Measurements from ENCODE around the gene FAM3B. TPM values are rescaled to one million over a fixed set of nuclear protein-coding genes. Genes with fewer than 3 reads are reported as not detected.
A peak's percentile ranks its signal among the peaks of the same experiment; 100 is the strongest.

The FAM3B gene
- total RNA-seq, 2 donors from 2014 or later = 1.5 to 11.8 TPM

- Histone ChIP-seq H3K4me3 (no peak overlapping the region), H3K27ac (no peak overlapping the region), H3K4me1 (ENCODE audit: control insufficient read depth in 1 of 2, low read depth in 2 of 2) (peaks cover 3 to 13% of the 10 kb centered on the region in 2 donors), H3K27me3 (replicated peaks; ENCODE audit: insufficient read depth) (no peaks in the 10 kb centered on the region), H3K36me3 (no peaks in the 10 kb centered on the region), H3K9me3 (no peaks in the 10 kb centered on the region)
- TF ChIP-seq CTCF (IDR thresholded peaks at IDR 0.05) = no peak
- DNase-seq (ENCODE audit: low spot score) (no peak), ATAC-seq (ENCODE audit: insufficient number of reproducible peaks, low FRiP score, low read depth) (no peak)
Observed at GRCh38 chr21:41367945-41368734, 51.5 kb downstream of the FAM3B start.

DNA sequence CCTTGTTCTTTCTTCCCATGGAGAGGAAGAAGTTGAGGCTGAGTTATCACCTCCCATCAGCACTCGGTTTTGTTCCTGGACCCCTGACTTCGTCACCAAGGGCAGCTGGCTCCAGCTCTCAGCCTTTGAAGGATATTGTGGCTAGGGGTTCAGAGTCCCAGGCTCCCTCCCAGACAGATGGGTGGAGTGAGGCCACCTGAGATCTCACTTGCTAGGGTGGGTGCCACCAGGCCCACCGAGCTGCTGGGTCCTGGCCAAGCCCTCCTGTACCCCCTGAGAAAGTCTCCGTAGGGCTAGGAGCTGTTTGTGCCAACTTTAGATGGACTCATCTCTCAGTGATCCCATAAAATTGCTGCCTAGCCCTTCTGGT is 52.1 kb downstream of the FAM3B start:
- Histone ChIP-seq H3K36me3 (no peaks in the 10 kb centered on the region), H3K27ac (no peak overlapping the region), H3K9me3 (no peaks in the 10 kb centered on the region), H3K4me1 (ENCODE audit: control insufficient read depth in 1 of 2, low read depth in 2 of 2) (peaks cover 3 to 13% of the 10 kb centered on the region in 2 donors), H3K27me3 (replicated peaks; ENCODE audit: insufficient read depth) (no peaks in the 10 kb centered on the region), H3K4me3 (peak overlapping the region; percentile 73)
- ATAC-seq (ENCODE audit: insufficient number of reproducible peaks, low FRiP score, low read depth) = no peak
- DNase-seq (ENCODE audit: low spot score) = no peak
- TF ChIP-seq CTCF (IDR thresholded peaks at IDR 0.05) = no peak

GRCh38 chr21:41369105-41369919 is 52.7 kb downstream of the FAM3B start:
- TF ChIP-seq CTCF (IDR thresholded peaks at IDR 0.05) = no peak
- no peak overlapping the region for H3K27ac ChIP-seq
- DNase-seq (ENCODE audit: low spot score) = no peak

GRCh38 chr21:41369920-41370839 is 53.6 kb downstream of the FAM3B start:
- Histone ChIP-seq H3K4me1 (ENCODE audit: control insufficient read depth in 1 of 2, low read depth in 2 of 2) (peaks cover 3 to 13% of the 10 kb centered on the region in 2 donors), H3K36me3 (no peaks in the 10 kb centered on the region), H3K27me3 (replicated peaks; ENCODE audit: insufficient read depth) (no peaks in the 10 kb centered on the region), H3K27ac (no peak overlapping the region), H3K4me3 (peak overlapping the region; percentile 73), H3K9me3 (no peaks in the 10 kb centered on the region)
- no peak for TF ChIP-seq CTCF (IDR thresholded peaks at IDR 0.05)
- no peak for ATAC-seq (ENCODE audit: insufficient number of reproducible peaks, low FRiP score, low read depth)
- no peak for DNase-seq (ENCODE audit: low spot score)

More at GRCh38 chr21:41369105-41369919, 52.7 kb downstream of the FAM3B start:
- no peaks in the 10 kb centered on the region for H3K36me3 ChIP-seq
- H3K4me3 ChIP-seq = peak overlapping the region; percentile 73
- ATAC-seq (ENCODE audit: insufficient number of reproducible peaks, low FRiP score, low read depth) = no peak
- H3K9me3 ChIP-seq = no peaks in the 10 kb centered on the region
- H3K27me3 ChIP-seq (replicated peaks; ENCODE audit: insufficient read depth) = no peaks in the 10 kb centered on the region
- H3K4me1 ChIP-seq (ENCODE audit: control insufficient read depth in 1 of 2, low read depth in 2 of 2) = peaks cover 3 to 13% of the 10 kb centered on the region in 2 donors

All from thoracic aorta (tissue), 2 donors.